ENCODE results near the gene HSD17B8.

DNA sequence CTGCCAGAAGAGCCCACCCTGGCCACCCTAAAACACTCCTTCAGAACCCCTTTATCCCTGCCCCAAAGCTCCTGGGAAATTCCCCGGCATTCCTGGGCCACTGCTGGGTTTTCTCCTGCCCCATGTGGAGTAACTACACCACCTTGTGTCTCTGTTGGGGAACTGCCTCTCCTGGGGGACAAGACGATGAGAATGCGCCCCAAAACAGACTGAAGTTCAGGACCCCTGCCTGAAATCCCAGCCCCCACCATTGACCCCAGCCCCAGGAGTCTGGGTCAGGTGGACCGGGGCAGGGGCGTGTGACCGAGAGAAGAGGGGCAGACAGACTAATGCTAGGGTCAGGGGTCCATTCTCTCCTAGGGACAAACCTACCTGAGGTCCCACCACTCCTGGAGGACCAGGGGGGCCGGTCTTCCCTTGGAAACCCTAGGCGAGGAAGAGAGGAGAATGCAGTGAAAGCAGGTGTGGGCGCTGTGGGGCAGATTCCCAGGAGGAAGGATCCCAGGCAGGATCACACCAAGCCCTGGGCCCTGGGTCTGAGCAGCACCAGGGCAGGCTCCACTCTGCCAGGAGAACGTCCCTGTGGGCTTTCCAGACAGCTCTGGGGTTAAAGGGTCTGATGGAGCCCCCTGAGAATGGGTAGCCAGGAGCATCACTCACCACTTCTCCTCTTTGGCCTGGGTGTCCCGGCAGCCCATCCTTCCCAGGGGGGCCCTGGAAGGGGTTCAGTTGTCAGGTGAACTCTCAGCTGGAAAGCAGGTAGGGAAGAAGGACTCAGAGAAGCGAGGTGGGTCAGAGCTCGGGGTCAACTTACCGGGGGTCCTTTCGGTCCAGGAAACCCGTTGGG lies 31.5 kb upstream of the HSD17B8 start:
- TF ChIP-seq CHD2 (IDR thresholded peaks at IDR 0.05; ENCODE audit: low read length, partially characterized antibody): no peak
- no peak for TF ChIP-seq FOSL2 (IDR thresholded peaks at IDR 0.05)
- TF ChIP-seq FOSL2 (CRISPR knock-in tag; IDR thresholded peaks at IDR 0.05): no peak
- TF ChIP-seq POLR2A (IDR thresholded peaks at IDR 0.05; ENCODE audit: low read length): no peak
- no peak for TF ChIP-seq JUNB (IDR thresholded peaks at IDR 0.05)
- TF ChIP-seq, protein P1, sequence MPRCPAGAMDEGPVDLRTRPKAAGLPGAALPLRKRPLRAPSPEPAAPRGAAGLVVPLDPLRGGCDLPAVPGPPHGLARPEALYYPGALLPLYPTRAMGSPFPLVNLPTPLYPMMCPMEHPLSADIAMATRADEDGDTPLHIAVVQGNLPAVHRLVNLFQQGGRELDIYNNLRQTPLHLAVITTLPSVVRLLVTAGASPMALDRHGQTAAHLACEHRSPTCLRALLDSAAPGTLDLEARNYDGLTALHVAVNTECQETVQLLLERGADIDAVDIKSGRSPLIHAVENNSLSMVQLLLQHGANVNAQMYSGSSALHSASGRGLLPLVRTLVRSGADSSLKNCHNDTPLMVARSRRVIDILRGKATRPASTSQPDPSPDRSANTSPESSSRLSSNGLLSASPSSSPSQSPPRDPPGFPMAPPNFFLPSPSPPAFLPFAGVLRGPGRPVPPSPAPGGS (IDR thresholded peaks at IDR 0.05): no peak
- TF ChIP-seq NPAS2 (CRISPR knock-in tag; IDR thresholded peaks at IDR 0.05; ENCODE audit: borderline replicate concordance): no peak
- TF ChIP-seq, protein P2, sequence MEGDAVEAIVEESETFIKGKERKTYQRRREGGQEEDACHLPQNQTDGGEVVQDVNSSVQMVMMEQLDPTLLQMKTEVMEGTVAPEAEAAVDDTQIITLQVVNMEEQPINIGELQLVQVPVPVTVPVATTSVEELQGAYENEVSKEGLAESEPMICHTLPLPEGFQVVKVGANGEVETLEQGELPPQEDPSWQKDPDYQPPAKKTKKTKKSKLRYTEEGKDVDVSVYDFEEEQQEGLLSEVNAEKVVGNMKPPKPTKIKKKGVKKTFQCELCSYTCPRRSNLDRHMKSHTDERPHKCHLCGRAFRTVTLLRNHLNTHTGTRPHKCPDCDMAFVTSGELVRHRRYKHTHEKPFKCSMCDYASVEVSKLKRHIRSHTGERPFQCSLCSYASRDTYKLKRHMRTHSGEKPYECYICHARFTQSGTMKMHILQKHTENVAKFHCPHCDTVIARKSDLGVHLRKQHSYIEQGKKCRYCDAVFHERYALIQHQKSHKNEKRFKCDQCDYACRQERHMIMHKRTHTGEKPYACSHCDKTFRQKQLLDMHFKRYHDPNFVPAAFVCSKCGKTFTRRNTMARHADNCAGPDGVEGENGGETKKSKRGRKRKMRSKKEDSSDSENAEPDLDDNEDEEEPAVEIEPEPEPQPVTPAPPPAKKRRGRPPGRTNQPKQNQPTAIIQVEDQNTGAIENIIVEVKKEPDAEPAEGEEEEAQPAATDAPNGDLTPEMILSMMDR (IDR thresholded peaks at IDR 0.05): peak; percentile 45
- no peak for TF ChIP-seq JUN (IDR thresholded peaks at IDR 0.05)
- TF ChIP-seq, protein P3, sequence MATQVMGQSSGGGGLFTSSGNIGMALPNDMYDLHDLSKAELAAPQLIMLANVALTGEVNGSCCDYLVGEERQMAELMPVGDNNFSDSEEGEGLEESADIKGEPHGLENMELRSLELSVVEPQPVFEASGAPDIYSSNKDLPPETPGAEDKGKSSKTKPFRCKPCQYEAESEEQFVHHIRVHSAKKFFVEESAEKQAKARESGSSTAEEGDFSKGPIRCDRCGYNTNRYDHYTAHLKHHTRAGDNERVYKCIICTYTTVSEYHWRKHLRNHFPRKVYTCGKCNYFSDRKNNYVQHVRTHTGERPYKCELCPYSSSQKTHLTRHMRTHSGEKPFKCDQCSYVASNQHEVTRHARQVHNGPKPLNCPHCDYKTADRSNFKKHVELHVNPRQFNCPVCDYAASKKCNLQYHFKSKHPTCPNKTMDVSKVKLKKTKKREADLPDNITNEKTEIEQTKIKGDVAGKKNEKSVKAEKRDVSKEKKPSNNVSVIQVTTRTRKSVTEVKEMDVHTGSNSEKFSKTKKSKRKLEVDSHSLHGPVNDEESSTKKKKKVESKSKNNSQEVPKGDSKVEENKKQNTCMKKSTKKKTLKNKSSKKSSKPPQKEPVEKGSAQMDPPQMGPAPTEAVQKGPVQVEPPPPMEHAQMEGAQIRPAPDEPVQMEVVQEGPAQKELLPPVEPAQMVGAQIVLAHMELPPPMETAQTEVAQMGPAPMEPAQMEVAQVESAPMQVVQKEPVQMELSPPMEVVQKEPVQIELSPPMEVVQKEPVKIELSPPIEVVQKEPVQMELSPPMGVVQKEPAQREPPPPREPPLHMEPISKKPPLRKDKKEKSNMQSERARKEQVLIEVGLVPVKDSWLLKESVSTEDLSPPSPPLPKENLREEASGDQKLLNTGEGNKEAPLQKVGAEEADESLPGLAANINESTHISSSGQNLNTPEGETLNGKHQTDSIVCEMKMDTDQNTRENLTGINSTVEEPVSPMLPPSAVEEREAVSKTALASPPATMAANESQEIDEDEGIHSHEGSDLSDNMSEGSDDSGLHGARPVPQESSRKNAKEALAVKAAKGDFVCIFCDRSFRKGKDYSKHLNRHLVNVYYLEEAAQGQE (IDR thresholded peaks at IDR 0.05): no peak
- no peak for TF ChIP-seq POLR2AphosphoS2 (conservative IDR thresholded peaks at IDR 0.05; ENCODE audit: low read length)
- TF ChIP-seq CEBPB (IDR thresholded peaks at IDR 0.05): no peak
- no peak for TF ChIP-seq RCOR1 (IDR thresholded peaks at IDR 0.05; ENCODE audit: low read depth, low read length)
